ENCODE data around the gene DCAKD.

DNA sequence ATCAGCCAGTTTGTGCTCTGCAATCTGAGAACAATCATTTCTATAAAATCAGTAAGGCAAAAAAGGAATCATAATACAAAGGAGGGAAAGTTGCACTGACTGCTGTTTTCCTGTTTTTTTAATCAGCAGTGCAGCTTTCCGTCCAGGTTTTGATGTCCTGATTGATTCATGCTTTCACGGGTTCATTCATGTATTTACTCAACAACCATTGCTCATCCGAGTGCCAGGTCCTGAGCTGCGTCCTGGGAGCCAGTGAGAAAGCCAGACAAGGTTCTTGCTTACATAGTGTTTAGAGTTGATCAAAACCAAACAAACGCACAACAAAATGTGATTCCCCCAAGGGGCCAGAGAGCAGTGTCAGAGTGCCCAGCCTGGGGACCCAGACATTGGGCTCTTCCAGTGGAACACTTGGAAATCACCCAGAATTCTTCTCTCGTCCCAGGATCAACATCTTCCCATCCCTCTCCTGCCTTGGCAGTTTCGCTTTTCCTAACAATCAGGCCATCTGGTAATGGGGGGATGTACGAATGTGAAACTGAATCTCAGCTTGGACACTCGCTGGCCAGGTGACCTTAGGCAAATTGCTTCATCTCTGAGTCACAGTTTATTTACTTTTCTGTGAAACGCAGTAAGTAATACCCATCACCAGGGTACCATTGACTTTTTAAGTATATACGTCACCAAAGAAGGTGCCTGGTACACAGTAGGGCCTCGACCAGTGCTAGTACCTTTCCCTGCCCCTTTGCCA, 70.0 kb downstream of the DCAKD start:
- TF ChIP-seq, protein P1, sequence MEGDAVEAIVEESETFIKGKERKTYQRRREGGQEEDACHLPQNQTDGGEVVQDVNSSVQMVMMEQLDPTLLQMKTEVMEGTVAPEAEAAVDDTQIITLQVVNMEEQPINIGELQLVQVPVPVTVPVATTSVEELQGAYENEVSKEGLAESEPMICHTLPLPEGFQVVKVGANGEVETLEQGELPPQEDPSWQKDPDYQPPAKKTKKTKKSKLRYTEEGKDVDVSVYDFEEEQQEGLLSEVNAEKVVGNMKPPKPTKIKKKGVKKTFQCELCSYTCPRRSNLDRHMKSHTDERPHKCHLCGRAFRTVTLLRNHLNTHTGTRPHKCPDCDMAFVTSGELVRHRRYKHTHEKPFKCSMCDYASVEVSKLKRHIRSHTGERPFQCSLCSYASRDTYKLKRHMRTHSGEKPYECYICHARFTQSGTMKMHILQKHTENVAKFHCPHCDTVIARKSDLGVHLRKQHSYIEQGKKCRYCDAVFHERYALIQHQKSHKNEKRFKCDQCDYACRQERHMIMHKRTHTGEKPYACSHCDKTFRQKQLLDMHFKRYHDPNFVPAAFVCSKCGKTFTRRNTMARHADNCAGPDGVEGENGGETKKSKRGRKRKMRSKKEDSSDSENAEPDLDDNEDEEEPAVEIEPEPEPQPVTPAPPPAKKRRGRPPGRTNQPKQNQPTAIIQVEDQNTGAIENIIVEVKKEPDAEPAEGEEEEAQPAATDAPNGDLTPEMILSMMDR (IDR thresholded peaks at IDR 0.05 in 2 of 3, conservative IDR thresholded peaks at IDR 0.05 in 1 of 3; ENCODE audit: borderline replicate concordance in 1 of 3, insufficient read depth in 1 of 3, low read depth in 2 of 3, low read length in 2 of 3): no peak
- TF ChIP-seq POLR2A (IDR thresholded peaks at IDR 0.05; ENCODE audit: borderline replicate concordance, extremely low read depth, insufficient read depth, insufficient read length) (no peak), JUND (IDR thresholded peaks at IDR 0.05) (no peak)
